Activated B cell treated with CpG ODN at 0.5 μM for 24 hours (primary cell): ENCODE data around the gene ANP32D. TPM values are rescaled to one million over a fixed set of nuclear protein-coding genes. Genes with fewer than 3 reads are reported as not detected.
"Not testable (repeated sequence)": the region's sequence is repeated elsewhere in the genome, so short reads cannot be mapped to it uniquely, and the experiment has no call there.

ENCODE experiments used
- ATAC-seq: fragments of 200-7000 bp; cut with Tn5 transposase; one replicate; pipeline ENCODE4 v1.10.0; 2021; ENCODE audit warnings: low read depth, mild to moderate bottlenecking, moderate library complexity
- CTCF ChIA-PET: fragments of 350-600 bp; sonication (Branson Sonifier 250); formaldehyde crosslinking; loops from one replicate; lab custom pipeline; 2021; ENCODE audit warnings: antibody characterized with exemption; lab: Charles Lee
- POLR2A ChIA-PET: fragments of 350-600 bp; sonication (Branson Sonifier 250); formaldehyde crosslinking; loops from one replicate; lab custom pipeline; 2021; ENCODE audit warnings: antibody characterized with exemption; lab: Charles Lee
- DNase-seq: peaks from one replicate; pipeline ENCODE4 v3.0.0; 2022
- H3K27ac Mint-ChIP-seq: one replicate; pipeline ENCODE4 v1.8.0; 2020; ENCODE audit warnings: mixed read lengths
- H3K27me3 Mint-ChIP-seq: one replicate; pipeline ENCODE4 v1.8.0; 2021; ENCODE audit warnings: mixed read lengths
- H3K36me3 Mint-ChIP-seq: one replicate; pipeline ENCODE4 v1.8.0; 2021; ENCODE audit warnings: low read depth, mixed read lengths
- H3K4me1 Mint-ChIP-seq: one replicate; pipeline ENCODE4 v1.8.0; 2021; ENCODE audit warnings: mixed read lengths
- H3K4me3 Mint-ChIP-seq: one replicate; pipeline ENCODE4 v1.8.0; 2020; ENCODE audit warnings: mild to moderate bottlenecking, mixed read lengths
- H3K9me3 Mint-ChIP-seq: one replicate; pipeline ENCODE4 v1.8.0; 2020; ENCODE audit warnings: mixed read lengths
- CTCF ChIP-seq: fragments of 200-600 bp; IDR thresholded peaks from one replicate; pipeline ENCODE4 v1.8.0; 2022; ENCODE audit warnings: antibody characterized with exemption, mild to moderate bottlenecking
- intact Hi-C: fragments of 100-400 bp; cut with micrococcal nuclease; formaldehyde crosslinking; loops from one replicate; pipeline ENCODE4 v1.15.1; 2024
- total RNA-seq: library from RNA; stranded (reverse); gene quantifications from 2 replicates; pipeline ENCODE4 v1.2.3, GENCODE V29; 2022

Gene ANP32D
- total RNA-seq, 1 donor from 2014 or later, result not detected

- POLR2A ChIA-PET, result no interaction called here
- no peak overlapping the region for H3K4me3 Mint-ChIP-seq
- no peaks in the 10 kb centered on the region for H3K36me3 Mint-ChIP-seq
- ATAC-seq (no peak), DNase-seq (no peak)
- intact Hi-C loops, result no loop called here
- no peak overlapping the region for H3K27ac Mint-ChIP-seq
- no peak for TF ChIP-seq CTCF
- peaks cover 33% of the 10 kb centered on the region for H3K27me3 Mint-ChIP-seq
- H3K9me3 Mint-ChIP-seq, result peaks cover 2% of the 10 kb centered on the region
- H3K4me1 Mint-ChIP-seq, result no peaks in the 10 kb centered on the region
- CTCF ChIA-PET, result no interaction called here
These were observed 26.8 kb upstream of the ANP32D start for GRCh38 chr12:48445538-48445937.

- ATAC-seq, result no peak
- intact Hi-C loops, result no loop called here
- Mint-ChIP-seq H3K9me3 (peaks cover 2% of the 10 kb centered on the region), H3K27me3 (peaks cover 33% of the 10 kb centered on the region), H3K4me1 (no peaks in the 10 kb centered on the region), H3K27ac (no peak overlapping the region), H3K4me3 (no peak overlapping the region), H3K36me3 (no peaks in the 10 kb centered on the region)
- ChIA-PET CTCF (no interaction called here), POLR2A (no interaction called here)
- TF ChIP-seq CTCF, result no peak
- DNase-seq, result no peak
These were observed 26.1 kb upstream of the ANP32D start for GRCh38 chr12:48446161-48446776.

GRCh38 chr12:48447755-48448154 lies 24.6 kb upstream of the ANP32D start:
- Mint-ChIP-seq H3K9me3 (peaks cover 2% of the 10 kb centered on the region), H3K27ac (no peak overlapping the region), H3K4me1 (no peaks in the 10 kb centered on the region), H3K27me3 (peaks cover 35% of the 10 kb centered on the region), H3K4me3 (no peak overlapping the region), H3K36me3 (no peaks in the 10 kb centered on the region)
- DNase-seq (no peak), ATAC-seq (no peak)
- ChIA-PET POLR2A (no interaction called here), CTCF (no interaction called here)
- no peak for TF ChIP-seq CTCF
- intact Hi-C loops, result no loop called here

GRCh38 chr12:48451372-48451771 lies 21.0 kb upstream of the ANP32D start:
- Mint-ChIP-seq H3K27me3 (peaks cover 28% of the 10 kb centered on the region), H3K4me3 (no peak overlapping the region), H3K4me1 (no peaks in the 10 kb centered on the region), H3K36me3 (no peaks in the 10 kb centered on the region), H3K27ac (no peak overlapping the region), H3K9me3 (peaks cover 4% of the 10 kb centered on the region)
- DNase-seq (no peak), ATAC-seq (no peak)
- ChIA-PET CTCF (no interaction called here), POLR2A (no interaction called here)
- TF ChIP-seq CTCF, result no peak
- intact Hi-C loops, result no loop called here

- intact Hi-C loops, H3K4me3 Mint-ChIP-seq, ATAC-seq, H3K27ac Mint-ChIP-seq, DNase-seq, H3K9me3 Mint-ChIP-seq, POLR2A ChIA-PET, H3K36me3 Mint-ChIP-seq, H3K4me1 Mint-ChIP-seq, CTCF ChIA-PET: not testable (repeated sequence)
- H3K27me3 Mint-ChIP-seq, result peaks cover 18% of the 10 kb centered on the region
These were observed 19.4 kb upstream of the ANP32D start for GRCh38 chr12:48452961-48453360.

- Mint-ChIP-seq H3K4me1 (no peaks in the 10 kb centered on the region), H3K27me3 (peaks cover 22% of the 10 kb centered on the region), H3K27ac (no peak overlapping the region), H3K4me3 (no peak overlapping the region), H3K36me3 (no peaks in the 10 kb centered on the region), H3K9me3 (peaks cover 4% of the 10 kb centered on the region)
- no peak for TF ChIP-seq CTCF
- DNase-seq, result no peak
- intact Hi-C loops, result no loop called here
- ChIA-PET CTCF (no interaction called here), POLR2A (no interaction called here)
- ATAC-seq, result no peak
These were observed 17.7 kb upstream of the ANP32D start for GRCh38 chr12:48454667-48455066.
